Stimulated activated CD8-positive, alpha-beta memory T cell treated with anti-CD3 and anti-CD28 coated beads, Interleukin-7, amount 100 ng/mL, for 4 hours (primary cell): ENCODE results near the gene TIFAB.
"Not testable (repeated sequence)": the region's sequence is repeated elsewhere in the genome, so short reads cannot be mapped to it uniquely, and the experiment has no call there.

Source experiments
- DNase-seq, 2 donors: peaks; one replicate each; pipeline ENCODE4 v3.0.0-alpha.2; 2020; ENCODE audit warnings: low read depth in 2 of 2

Gene TIFAB

GRCh38 chr5:135452321-135453030 lies at the start of gene TIFAB:
TIFAB (minus strand) TSS chr5:135452351; CDS start chr5:135449939, 2,412 bp downstream.
- no peak for DNase-seq

- DNase-seq = no peak
Measured at GRCh38 chr5:135498637-135498995, 46.5 kb upstream of the TIFAB start.

- no peak for DNase-seq
Measured at GRCh38 chr5:135497971-135498636, 46.0 kb upstream of the TIFAB start.

- not testable (repeated sequence) for DNase-seq
Measured at GRCh38 chr5:135495531-135495930, 43.4 kb upstream of the TIFAB start.

- no peak for DNase-seq
Measured at GRCh38 chr5:135494196-135494595, 42.0 kb upstream of the TIFAB start.

- DNase-seq = no peak
Measured at GRCh38 chr5:135493406-135494180, 41.4 kb upstream of the TIFAB start.

- no peak for DNase-seq
Measured at GRCh38 chr5:135492319-135492626, 40.1 kb upstream of the TIFAB start.

GRCh38 chr5:135491552-135492318 lies 39.6 kb upstream of the TIFAB start:
- no peak for DNase-seq

- DNase-seq = no peak
Measured at GRCh38 chr5:135491038-135491551, 38.9 kb upstream of the TIFAB start.

GRCh38 chr5:135490245-135491037 lies 38.3 kb upstream of the TIFAB start:
- no peak for DNase-seq

- DNase-seq = no peak
Measured at GRCh38 chr5:135489466-135490244, 37.5 kb upstream of the TIFAB start.

- DNase-seq = no peak
Measured at GRCh38 chr5:135488727-135489465, 36.7 kb upstream of the TIFAB start.

- no peak for DNase-seq
Measured at GRCh38 chr5:135487839-135488514, 35.8 kb upstream of the TIFAB start.

- no peak for DNase-seq
Measured at GRCh38 chr5:135487037-135487395, 34.9 kb upstream of the TIFAB start.

- no peak for DNase-seq
Measured at GRCh38 chr5:135486131-135487036, 34.2 kb upstream of the TIFAB start.

GRCh38 chr5:135484674-135485086 lies 32.5 kb upstream of the TIFAB start:
- DNase-seq = no peak

- DNase-seq = no peak
Measured at GRCh38 chr5:135483254-135483653, 31.1 kb upstream of the TIFAB start.

- no peak for DNase-seq
Measured at GRCh38 chr5:135482381-135482933, 30.3 kb upstream of the TIFAB start.
